Thyroid gland (tissue), 4 donors: ENCODE data around the gene TMEM242.

Source experiments
- POLR2A ChIP-seq, 2 donors: fragments of 450-650 bp; IDR thresholded peaks; one replicate each; pipeline ENCODE4 v1.6.1; 2017; ENCODE audit warnings: antibody characterized with exemption in 2 of 2, mild to moderate bottlenecking in 2 of 2, moderate library complexity in 1 of 2
- TF ChIP-seq, protein P1 (sequence below), 6 experiments: fragments of 200-600 bp in 3 of 6; fragments of 450-650 bp in 3 of 6; sonication (generic) in 3 of 6; IDR thresholded peaks; one replicate each; pipeline ENCODE4 v1.5.1; 2016 to 2019; ENCODE audit warnings: antibody characterized with exemption in 6 of 6, mild to moderate bottlenecking in 2 of 6, inconsistent platforms in 1 of 6, moderate library complexity in 1 of 6

DNA sequence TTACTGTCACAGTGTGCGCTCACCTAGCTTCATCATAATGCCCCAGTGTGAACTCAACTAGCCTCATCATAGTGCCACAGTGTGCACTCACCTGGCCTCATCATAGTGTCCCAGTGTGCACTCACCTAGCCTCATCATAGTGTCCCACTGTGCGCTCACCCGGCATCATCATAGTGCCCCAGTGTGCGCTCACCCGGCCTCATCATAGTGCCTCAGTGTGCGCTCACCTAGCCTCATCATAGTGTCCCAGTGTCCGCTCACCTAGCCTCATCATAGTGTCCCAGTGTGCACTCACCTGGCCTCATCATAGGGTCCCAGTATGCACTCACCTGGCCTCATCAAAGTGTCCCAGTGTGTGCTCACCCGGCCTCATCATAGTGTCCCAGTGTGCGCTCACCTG lies 10.6 kb downstream of the TMEM242 start:
- TF ChIP-seq, protein P1, sequence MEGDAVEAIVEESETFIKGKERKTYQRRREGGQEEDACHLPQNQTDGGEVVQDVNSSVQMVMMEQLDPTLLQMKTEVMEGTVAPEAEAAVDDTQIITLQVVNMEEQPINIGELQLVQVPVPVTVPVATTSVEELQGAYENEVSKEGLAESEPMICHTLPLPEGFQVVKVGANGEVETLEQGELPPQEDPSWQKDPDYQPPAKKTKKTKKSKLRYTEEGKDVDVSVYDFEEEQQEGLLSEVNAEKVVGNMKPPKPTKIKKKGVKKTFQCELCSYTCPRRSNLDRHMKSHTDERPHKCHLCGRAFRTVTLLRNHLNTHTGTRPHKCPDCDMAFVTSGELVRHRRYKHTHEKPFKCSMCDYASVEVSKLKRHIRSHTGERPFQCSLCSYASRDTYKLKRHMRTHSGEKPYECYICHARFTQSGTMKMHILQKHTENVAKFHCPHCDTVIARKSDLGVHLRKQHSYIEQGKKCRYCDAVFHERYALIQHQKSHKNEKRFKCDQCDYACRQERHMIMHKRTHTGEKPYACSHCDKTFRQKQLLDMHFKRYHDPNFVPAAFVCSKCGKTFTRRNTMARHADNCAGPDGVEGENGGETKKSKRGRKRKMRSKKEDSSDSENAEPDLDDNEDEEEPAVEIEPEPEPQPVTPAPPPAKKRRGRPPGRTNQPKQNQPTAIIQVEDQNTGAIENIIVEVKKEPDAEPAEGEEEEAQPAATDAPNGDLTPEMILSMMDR (IDR thresholded peaks at IDR 0.05), result no peak
- TF ChIP-seq POLR2A (IDR thresholded peaks at IDR 0.05), result no peak
